Activated CD8-positive, alpha-beta memory T cell treated with anti-CD3 and anti-CD28 coated beads, Interleukin-2, amount 50 U/mL, for 24 hours (primary cell): ENCODE measurements around the gene COL16A1.
"Not testable (repeated sequence)": the region's sequence is repeated elsewhere in the genome, so short reads cannot be mapped to it uniquely, and the experiment has no call there.

Source experiments
- DNase-seq: peaks from one replicate; pipeline ENCODE4 v3.0.0-alpha.2; 2020; ENCODE audit errors: extremely low read depth

Gene COL16A1

DNA sequence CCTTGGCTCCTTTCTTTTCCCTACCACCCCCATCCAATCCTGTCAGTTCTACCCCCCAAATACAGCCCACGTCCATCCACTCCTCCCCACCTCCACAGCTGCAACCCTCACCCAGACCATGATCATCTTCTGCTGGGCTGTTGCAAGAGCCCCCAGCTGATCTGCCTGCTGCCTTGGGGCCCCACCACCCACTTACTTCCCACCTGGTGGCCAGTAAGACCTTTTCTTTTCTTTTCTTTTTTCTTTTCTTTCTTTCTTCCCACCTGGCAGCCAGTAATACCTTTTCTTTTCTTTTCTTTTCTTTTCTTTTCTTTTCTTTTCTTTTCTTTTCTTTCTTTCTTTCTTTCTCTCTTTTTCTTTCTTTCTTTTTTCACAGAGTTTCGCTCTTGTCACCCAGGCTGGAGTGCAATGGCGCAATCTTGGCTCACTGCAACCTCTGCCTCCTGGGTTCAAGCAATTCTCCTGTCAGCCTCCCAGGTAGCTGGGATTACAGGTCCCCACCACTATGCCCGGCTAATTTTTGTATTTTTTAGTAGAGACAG, 3.3 kb upstream of the COL16A1 start:
- DNase-seq = not testable (repeated sequence)

GRCh38 chr1:31706384-31707058, 2.7 kb upstream of the COL16A1 start:
- DNase-seq = no peak

DNA sequence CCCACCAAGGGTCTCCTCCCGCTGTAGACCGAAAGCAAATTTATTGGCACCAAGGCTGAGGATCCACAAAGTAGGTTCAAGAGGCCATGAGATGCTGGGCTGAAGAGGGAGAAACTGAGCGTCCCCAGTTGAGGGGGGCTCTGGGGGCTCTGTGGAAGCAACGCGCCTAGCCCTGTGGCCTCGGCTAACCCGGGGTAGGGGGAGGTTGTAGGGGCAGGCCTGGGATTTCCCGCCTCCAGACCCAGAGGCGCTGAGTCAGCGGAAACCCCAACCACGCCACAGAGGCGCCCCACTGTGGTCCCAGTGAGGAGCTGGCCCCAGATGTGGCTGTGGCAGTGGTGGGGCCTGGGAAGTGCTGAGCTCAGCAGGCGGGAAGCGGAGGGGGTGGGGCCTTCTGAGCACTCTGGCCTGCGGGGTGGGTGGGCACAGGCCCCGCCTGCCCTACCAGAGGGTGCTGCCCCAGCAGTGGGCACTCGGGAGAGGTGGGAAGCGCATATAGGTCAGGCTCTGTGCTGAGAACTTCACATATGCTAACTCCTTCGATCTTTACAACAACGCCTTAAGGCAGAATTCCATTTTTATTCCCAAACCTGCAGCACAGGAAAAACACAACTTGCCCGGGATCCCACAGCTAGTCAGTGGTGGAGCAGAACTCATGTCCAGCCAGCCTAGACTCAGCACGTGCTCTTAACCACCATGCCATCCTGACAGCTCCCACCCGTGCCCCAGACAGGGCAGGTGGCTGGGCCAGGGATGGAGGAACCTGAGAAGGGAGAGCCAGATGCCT, 1.5 kb upstream of the COL16A1 start:
- DNase-seq = peak; percentile 44

GRCh38 chr1:31704271-31705079, 658 bp upstream of the COL16A1 start:
- DNase-seq = no peak

GRCh38 chr1:31702836-31703404, 897 bp downstream of the COL16A1 start:
- no peak for DNase-seq

- no peak for DNase-seq
These were observed 2.6 kb downstream of the COL16A1 start for GRCh38 chr1:31701091-31701736.

GRCh38 chr1:31700468-31701090, 3.2 kb downstream of the COL16A1 start:
- no peak for DNase-seq

GRCh38 chr1:31699341-31699891, 4.4 kb downstream of the COL16A1 start:
- no peak for DNase-seq

- no peak for DNase-seq
These were observed 6.3 kb downstream of the COL16A1 start for GRCh38 chr1:31697369-31697984.

DNA sequence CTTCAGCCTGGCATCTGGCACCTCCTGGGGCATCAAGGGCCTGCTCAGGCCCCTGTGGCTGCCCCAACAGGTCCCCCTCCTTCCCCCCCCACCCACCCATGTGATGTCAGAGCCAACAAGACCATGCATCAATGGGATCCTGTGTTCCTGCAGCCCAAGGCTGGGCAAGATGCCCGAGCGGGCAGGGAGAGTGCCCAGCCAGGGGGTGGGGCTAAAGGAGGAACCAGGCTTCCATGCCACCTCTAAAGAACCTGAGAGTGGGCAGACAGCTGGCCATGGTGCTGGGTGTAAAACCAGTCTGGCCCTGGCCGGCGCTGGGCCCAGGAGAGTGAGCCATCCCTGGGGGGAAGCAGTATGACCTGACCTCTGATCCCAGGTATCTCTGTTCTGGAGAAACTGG, 7.6 kb downstream of the COL16A1 start:
- no peak for DNase-seq

- DNase-seq = no peak
These were observed 8.5 kb downstream of the COL16A1 start for GRCh38 chr1:31695327-31695726.

GRCh38 chr1:31694964-31695313, 8.9 kb downstream of the COL16A1 start:
- DNase-seq = no peak

DNA sequence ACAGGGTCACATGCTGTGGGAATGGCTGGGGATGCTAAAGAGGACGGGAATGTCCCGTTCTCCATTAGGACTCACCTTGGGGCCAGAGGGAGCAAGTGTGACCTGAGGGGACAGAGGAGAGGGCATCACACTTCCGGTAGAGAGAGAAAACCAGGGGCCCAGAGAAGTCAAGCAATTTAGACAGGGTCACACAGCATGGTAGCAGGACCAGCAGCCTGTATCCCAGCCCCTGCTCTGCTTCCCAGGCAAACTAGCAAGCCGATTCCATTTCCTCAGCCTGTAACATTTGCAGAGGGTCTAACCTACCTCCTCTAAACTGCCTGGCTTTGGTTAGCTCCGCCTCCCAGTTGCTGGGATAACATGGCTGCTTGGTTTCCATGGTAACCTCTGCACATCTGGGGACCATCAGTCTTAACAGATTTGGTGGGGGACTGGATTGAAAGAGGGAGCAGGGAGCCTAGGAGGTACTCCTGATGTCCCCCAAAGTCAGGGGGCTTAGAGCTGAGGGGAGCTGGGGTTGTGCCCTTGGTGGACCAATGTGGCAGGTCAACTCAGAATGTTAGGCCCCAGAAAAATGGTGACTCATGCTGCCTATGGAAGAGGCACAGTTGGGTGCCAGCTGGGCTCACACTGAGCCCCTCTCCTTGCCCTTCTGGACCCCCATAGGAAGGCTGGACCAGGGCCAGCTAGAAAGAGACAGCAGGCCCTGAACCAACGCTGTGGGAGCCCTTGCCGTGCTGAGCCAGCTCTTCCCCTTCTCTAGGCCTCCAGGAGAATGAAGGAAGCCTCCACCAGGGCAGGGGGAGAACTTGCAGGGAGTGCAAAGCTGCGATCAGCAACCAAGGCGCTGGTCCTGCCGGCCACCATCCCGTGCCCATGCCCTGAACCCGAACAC, 9.5 kb downstream of the COL16A1 start:
- DNase-seq = no peak

DNA sequence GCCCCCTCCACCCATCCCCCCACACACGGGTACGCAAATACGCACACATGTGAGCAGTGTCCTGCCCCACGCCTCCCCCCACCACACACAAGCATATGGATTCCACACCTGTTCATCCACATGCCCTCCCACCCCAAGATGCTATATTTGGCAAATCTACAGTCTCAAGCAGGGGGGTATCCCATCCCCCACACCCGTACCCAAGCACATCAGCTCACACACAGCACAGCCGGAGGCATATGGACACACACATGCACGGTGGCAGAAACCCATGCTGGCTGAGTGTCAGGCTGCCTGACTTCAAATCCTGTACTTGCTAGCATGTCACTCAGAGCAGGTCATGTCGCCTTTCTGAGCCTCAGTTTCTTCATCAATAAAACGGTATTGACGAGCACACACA, 10.6 kb downstream of the COL16A1 start:
- DNase-seq = no peak

DNA sequence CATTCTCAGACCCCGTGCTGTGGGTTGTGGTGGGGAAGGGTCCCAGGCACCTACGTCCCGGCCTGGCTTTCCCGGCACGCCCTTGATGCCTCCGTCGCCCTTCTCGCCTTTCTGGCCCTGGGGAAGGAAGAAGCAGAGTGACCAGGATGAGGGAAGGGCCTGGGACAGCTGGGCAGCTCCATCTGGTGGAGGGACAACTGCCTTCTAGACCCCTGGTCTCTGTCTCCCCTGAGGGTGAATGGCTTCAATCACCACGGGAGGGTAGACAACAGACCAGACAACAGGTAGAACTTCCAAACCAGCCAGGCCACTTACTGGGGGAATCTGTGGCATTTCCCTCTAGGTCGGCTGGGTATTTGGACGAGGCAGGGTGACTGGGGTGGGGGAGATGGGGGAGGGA, 11.9 kb downstream of the COL16A1 start:
- no peak for DNase-seq

DNA sequence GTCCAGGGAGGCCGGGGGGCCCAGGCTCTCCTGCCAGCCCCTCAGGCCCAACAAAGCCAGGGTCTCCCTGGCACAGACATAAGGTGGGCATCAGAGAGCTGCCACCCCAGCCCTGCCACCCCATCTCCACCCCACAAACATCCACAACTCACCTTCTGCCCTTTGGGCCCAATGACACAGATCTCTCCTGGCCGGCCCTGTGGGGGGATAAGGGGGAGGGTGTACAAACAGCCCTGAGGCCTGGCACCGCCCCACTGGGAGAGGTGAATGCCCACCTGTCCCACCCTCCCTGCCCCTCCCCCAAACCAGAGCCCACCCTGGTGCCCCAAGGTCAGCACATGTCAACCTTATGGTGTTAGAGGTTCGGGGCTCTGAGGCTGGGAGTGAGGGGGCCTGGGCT, 12.4 kb downstream of the COL16A1 start:
- DNase-seq = no peak

DNA sequence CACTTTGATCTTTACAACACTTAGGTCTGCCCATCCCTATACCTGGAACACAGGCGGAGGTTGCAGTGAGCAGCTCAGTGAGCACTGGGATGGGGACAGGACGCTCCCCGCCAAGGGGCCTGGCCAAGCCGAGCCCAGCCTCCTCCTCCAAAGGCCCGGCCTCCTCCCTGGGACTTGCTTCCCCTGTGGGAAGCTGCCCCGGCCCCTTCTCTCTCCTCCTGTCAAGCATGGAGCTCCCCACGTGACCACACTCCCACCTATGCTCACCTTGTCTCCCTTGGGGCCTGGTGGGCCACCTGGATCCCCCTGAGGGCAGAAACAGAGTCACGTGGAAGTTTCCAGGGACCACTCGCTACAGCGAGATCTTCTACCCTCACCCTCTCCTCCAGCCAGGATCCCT, 12.9 kb downstream of the COL16A1 start:
- no peak for DNase-seq

DNA sequence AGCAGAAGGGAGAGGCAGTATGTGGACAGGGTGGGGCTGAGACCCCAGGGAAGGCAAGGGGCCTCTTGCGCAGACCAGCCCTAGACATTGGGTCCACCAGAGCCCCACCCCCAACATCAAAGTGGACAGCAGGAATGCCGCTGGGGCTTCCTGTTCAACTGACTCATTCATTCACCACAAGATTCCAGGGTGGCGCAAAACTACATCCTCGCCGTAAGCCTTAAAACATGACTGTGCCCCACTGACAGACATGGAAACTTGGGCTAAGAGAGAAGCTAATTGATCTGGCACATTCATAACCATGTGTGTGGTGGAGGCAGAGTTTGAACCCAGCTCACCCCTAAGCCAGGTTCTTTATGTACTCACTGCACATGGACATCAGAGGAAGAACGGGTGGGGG, 14.0 kb downstream of the COL16A1 start:
- DNase-seq = no peak

- DNase-seq = no peak
These were observed 14.4 kb downstream of the COL16A1 start for GRCh38 chr1:31689379-31689778.
